T-cell (primary cell): Measurements from ENCODE around the gene COG4. TPM values are rescaled to one million over a fixed set of nuclear protein-coding genes. Genes with fewer than 3 reads are reported as not detected.

Experiments used
- ATAC-seq, 4 experiments: fragments of 200-7000 bp in 3 of 4; fragments of 150-1000 bp in 1 of 4; cut with Tn5 transposase; replicated peaks in 1 of 4; 1 replicate in 3 of 4; 2 replicates in 1 of 4; pipeline ENCODE4 v1.10.0; 2021; ENCODE audit warnings: moderate library complexity in 3 of 4, mild to moderate bottlenecking in 2 of 4, moderate number of reproducible peaks in 1 of 4
- CTCF ChIA-PET, 2 donors: fragments of 300-600 bp; sonication (Branson Sonifier 250); formaldehyde crosslinking; loops; one replicate each; lab custom pipeline; 2022; ENCODE audit warnings: antibody characterized with exemption in 2 of 2; lab: Charles Lee
- POLR2A ChIA-PET, 2 donors: fragments of 300-600 bp; sonication (Branson Sonifier 250); formaldehyde crosslinking; loops; one replicate each; lab custom pipeline; 2022; ENCODE audit warnings: antibody characterized with exemption in 2 of 2; lab: Charles Lee
- DNase-seq, 35 experiments: peaks; one replicate each; pipeline versions ENCODE4 v3.0.0 to v3.0.0-alpha.2; 2013 to 2023
- H3K27ac ChIP-seq: one replicate; pipeline ENCODE4 v1.5.1; 2013; ENCODE audit warnings: low read length
- H3K27me3 ChIP-seq, 2 experiments: replicated peaks in 1 of 2; 1 replicate in 1 of 2; 2 replicates in 1 of 2; pipeline versions ENCODE4 v1.6.1 to v1.7.0; 2013; ENCODE audit warnings: low read length in 1 of 2, mixed read lengths in 1 of 2; ENCODE audit not compliant: control insufficient read depth in 2 of 2, insufficient read depth in 2 of 2; ENCODE audit errors: extremely low read depth in 1 of 2
- H3K36me3 ChIP-seq, 2 donors: 1 replicate in 1 of 2; 2 replicates in 1 of 2; pipeline versions ENCODE4 v1.6.1 to v1.7.0; 2013; ENCODE audit warnings: low read length in 1 of 2; ENCODE audit not compliant: control insufficient read depth in 2 of 2, insufficient read depth in 1 of 2; ENCODE audit errors: extremely low read depth in 1 of 2
- H3K4me1 ChIP-seq, 2 experiments: 1 replicate in 1 of 2; 2 replicates in 1 of 2; pipeline versions ENCODE4 v1.6.1 to v1.7.0; 2013; ENCODE audit warnings: low read length in 2 of 2, mixed read lengths in 1 of 2; ENCODE audit not compliant: insufficient read depth in 2 of 2, control insufficient read depth in 1 of 2; ENCODE audit errors: extremely low read depth in 1 of 2
- H3K4me3 ChIP-seq, 2 donors: 1 replicate in 1 of 2; 2 replicates in 1 of 2; pipeline versions ENCODE4 v1.5.1 to v1.7.0; 2013; ENCODE audit warnings: mild to moderate bottlenecking in 2 of 2, low read length in 1 of 2, moderate library complexity in 1 of 2; ENCODE audit not compliant: control insufficient read depth in 1 of 2; ENCODE audit errors: extremely low read depth in 1 of 2
- H3K9me3 ChIP-seq: 2 replicates; pipeline ENCODE4 v1.7.0; 2013
- H3K27ac Mint-ChIP-seq, 2 donors: one replicate each; pipeline ENCODE4 v1.8.0; 2020 to 2021; ENCODE audit warnings: mild to moderate bottlenecking in 2 of 2, mixed read lengths in 2 of 2
- H3K27me3 Mint-ChIP-seq, 2 donors: one replicate each; pipeline ENCODE4 v1.8.0; 2021 to 2022; ENCODE audit warnings: mixed read lengths in 2 of 2
- H3K36me3 Mint-ChIP-seq: one replicate; pipeline ENCODE4 v1.8.0; 2021; ENCODE audit warnings: mixed read lengths
- H3K4me1 Mint-ChIP-seq, 3 donors: one replicate each; pipeline ENCODE4 v1.8.0; 2020 to 2022; ENCODE audit warnings: mixed read lengths in 3 of 3, mild to moderate bottlenecking in 1 of 3
- H3K4me3 Mint-ChIP-seq, 3 donors: one replicate each; pipeline ENCODE4 v1.8.0; 2020 to 2022; ENCODE audit warnings: mild to moderate bottlenecking in 3 of 3, mixed read lengths in 3 of 3, moderate library complexity in 3 of 3
- H3K9me3 Mint-ChIP-seq, 3 donors: one replicate each; pipeline ENCODE4 v1.8.0; 2020 to 2022; ENCODE audit warnings: mixed read lengths in 3 of 3
- WGBS: methylation state at CpG from one replicate; pipeline ENCODE4 v1.1.5; 2013; ENCODE audit warnings: missing lambda C conversion rate; ENCODE audit not compliant: insufficient coverage; 5-methylcytosine and 5-hydroxymethylcytosine counted together
- total RNA-seq, 35 experiments: library from RNA in 6 of 35; stranded (reverse) in 6 of 35; fragments of 120-200 nt in 1 of 35; gene quantifications; one replicate each; pipeline versions ENCODE4 v1.2.1 to v1.2.4 and lab custom pipeline; 2013 to 2026

COG4 gene
- total RNA-seq, 5 donors from 2014 or later (not counting 1 experiment from before 2014, with no cell fraction given): 49.5 to 70.6 (median 60.6) TPM

DNA sequence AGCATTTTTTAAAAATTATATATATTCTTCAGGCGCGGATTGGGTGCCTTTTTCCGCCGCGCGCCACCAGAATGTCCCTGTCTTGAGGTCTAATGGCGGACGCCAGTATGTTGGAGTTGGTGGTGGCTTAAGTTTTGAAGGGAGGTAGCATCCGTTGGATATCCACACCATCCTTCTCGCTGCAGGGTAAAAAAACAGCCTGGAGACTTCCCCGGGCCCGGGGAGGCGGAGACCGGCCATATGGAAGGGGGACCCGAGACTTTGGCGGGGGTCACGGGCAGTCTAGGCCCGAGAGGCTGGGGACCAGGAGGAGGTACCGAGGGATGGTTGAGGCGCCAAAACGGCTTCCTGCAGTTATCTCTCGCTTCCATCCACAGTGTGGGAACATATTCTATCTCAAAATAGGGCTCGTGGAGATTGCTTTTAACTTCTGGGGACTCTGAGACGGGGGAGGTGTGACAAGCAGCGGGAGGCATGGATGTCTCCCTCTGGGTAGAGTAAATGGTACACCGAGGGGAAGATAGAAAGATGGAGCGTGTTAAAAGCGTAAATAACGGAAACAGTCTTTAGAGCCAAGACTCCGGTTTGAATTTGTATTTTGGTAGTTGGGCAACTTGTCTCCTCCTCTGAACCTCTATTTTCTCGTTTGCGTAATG, 517 bp upstream of the COG4 start, which contains the start of gene SF3B3:
Gene SF3B3, plus strand, starts transcription at position 74 of the 656 bp plus-strand sequence. CDS start 2,841 bp downstream, outside the sequence.
- Mint-ChIP-seq H3K4me3 (peak within 1 kb of the TSS; percentile 97 to 98 (median 97)), H3K27ac (peak within 1 kb of the TSS; percentile 99), H3K9me3 (no peaks in the 10 kb centered on the region), H3K27me3 (no peaks in the 10 kb centered on the region), H3K36me3 (peaks cover 23% of the 10 kb centered on the region), H3K4me1 (peaks cover 60 to 67% (median 66%) of the 10 kb centered on the region in 3 donors)
- H3K4me3 ChIP-seq: peak within 1 kb of the TSS; percentile 84 to 95
- H3K4me1 ChIP-seq: peaks cover 24 to 66% of the 10 kb centered on the region in 2 experiments
- POLR2A ChIA-PET: interaction anchor here (0.7 to 1.7 kb wide), 3 partner anchors 15 to 177 kb away, joined by 3 to 10 read pairs (median 5); partner anchors contain the start of gene DDX19A (in 1 of the 2)
- peak in 32 of 35 experiments; percentile 55 to 85 (median 71) for DNase-seq
- 0% methylated on average over 22 of the region's 32 CpGs for WGBS
- CTCF ChIA-PET: interaction anchor here (0.8 to 1.8 kb wide), 7 partner anchors 10 to 247 kb away, joined by 3 to 8 read pairs (median 4); no protein-coding TSS in a partner anchor
- no peaks in the 10 kb centered on the region for H3K9me3 ChIP-seq
- ATAC-seq: peak; percentile 71 to 77 (median 72)
- H3K27me3 ChIP-seq: no peaks in the 10 kb centered on the region
- H3K36me3 ChIP-seq: peaks cover 4 to 23% of the 10 kb centered on the region in 2 donors
- H3K27ac ChIP-seq: peak within 1 kb of the TSS; percentile 97

DNA sequence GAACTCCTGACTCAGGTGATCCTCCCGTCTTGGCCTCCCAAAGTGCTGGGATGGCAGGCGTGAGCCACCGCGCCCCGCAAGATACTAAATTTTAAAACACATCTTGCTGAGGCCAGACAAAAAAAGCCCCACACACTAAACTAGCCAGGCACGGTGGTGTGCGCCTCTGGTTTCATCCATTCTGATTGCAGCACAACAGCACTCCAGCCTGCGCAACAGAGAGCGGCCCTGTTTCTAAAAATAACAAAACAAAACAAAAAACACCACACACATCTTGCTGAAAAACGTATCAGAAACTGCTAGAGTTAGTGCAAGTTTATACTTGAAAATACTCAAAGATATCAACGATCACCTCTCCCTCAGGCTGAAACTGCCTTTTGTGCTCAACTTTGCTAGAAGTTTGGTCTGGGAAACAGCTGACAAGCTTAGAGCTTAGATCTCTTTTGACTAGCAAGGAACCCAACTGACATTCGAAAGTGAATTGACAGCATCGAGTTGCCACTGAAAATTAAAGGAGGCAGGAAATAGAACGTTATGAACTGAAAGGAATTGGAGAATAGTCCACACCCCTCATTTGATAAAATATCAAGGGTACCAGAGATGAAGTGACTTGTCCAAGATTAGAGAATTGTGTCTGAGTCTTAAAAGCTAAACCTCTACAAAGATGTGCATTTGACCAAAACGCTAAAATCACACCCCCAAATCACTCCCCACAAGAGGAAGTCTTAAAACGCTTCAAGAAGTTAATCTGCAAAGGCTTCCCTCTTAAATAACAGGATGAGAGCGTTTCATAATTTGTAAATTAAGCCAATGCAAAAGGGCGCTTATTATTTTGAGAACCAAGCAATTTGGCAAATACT, 908 bp downstream of the COG4 start:
- ChIA-PET POLR2A (interaction anchor here (0.5 to 1.0 kb wide), 7 partner anchors 10 to 1199 kb away, joined by 3 to 6 read pairs (median 4); partner anchors contain the start of gene FCSK (in 1 of the 2)), CTCF (interaction anchor here (0.7 to 1.8 kb wide), 4 partner anchors 14 to 176 kb away, joined by 3 to 8 read pairs (median 4); no protein-coding TSS in a partner anchor)
- 31% methylated on average over 6 of the region's 18 CpGs for WGBS
- Mint-ChIP-seq H3K27ac (peak overlapping the region; percentile 99), H3K4me3 (peak overlapping the region; percentile 97 to 98 (median 97)), H3K27me3 (no peaks in the 10 kb centered on the region), H3K9me3 (no peaks in the 10 kb centered on the region), H3K36me3 (peaks cover 22% of the 10 kb centered on the region), H3K4me1 (peaks cover 51 to 59% (median 51%) of the 10 kb centered on the region in 3 donors)
- H3K4me3 ChIP-seq: peak overlapping the region; percentile 84 to 95
- no peaks in the 10 kb centered on the region for H3K9me3 ChIP-seq
- H3K36me3 ChIP-seq: peaks cover 0 to 22% of the 10 kb centered on the region in 2 donors
- peak in 2 of 35 experiments; percentile 2 to 40 for DNase-seq
- H3K27me3 ChIP-seq: no peaks in the 10 kb centered on the region
- peaks cover 21 to 53% of the 10 kb centered on the region in 2 experiments for H3K4me1 ChIP-seq
- ATAC-seq: no peak
- H3K27ac ChIP-seq: peak overlapping the region; percentile 97

DNA sequence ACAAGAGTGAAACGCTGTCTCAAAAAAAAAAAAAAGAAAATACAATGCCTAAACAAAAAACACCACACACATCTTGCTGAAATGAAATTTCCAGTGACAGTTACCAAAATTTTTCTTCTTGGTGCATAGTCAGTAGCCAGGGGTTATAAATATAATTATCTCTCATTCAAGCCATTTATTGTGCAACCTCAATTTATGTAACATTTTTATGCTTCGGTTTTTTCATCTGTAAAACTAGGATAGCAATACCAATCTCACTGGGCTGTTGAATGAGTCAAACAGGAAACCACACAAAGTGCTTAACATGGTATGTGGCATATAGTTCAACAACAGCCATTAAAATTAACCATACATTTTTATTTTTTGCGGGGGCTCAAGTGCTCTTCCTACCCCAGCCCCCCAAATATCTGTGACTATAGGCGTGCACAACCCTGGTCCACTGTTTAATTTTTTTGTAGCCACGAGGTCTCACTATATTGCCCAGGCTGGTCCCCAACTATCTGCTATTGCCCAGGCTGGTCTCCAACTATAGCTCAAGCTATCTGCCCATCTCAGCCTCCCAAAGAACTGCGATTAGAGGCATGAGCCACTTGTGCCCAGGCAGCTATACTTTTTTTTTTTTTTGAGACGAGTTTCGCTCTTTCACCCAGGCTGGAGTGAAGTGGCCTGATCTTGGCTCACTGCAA, 2.6 kb downstream of the COG4 start:
- WGBS: 16% methylated on average over 7 of the region's 8 CpGs
- H3K9me3 ChIP-seq: no peaks in the 10 kb centered on the region
- Mint-ChIP-seq H3K4me3 (peak overlapping the region; percentile 29 to 59 (median 54)), H3K36me3 (peaks cover 18% of the 10 kb centered on the region), H3K27me3 (no peaks in the 10 kb centered on the region), H3K4me1 (peaks cover 36 to 44% (median 37%) of the 10 kb centered on the region in 3 donors), H3K9me3 (no peaks in the 10 kb centered on the region), H3K27ac (peak overlapping the region; percentile 84 to 85)
- H3K4me3 ChIP-seq: no peak overlapping the region
- ChIA-PET POLR2A (interaction anchor here (0.6 kb wide), 2 partner anchors 11 to 127 kb away, joined by 3 read pairs; no protein-coding TSS in a partner anchor), CTCF (interaction anchor here (0.7 to 2.1 kb wide), 3 partner anchors 12 to 117 kb away, joined by 3 to 5 read pairs (median 3); no protein-coding TSS in a partner anchor)
- ATAC-seq (peak in 2 of 4 experiments; percentile 34 to 35), DNase-seq (peak in 2 of 35 experiments; percentile 10 to 62)
- H3K27me3 ChIP-seq: no peaks in the 10 kb centered on the region
- peaks cover 12 to 27% of the 10 kb centered on the region in 2 donors for H3K36me3 ChIP-seq
- peak overlapping the region; percentile 53 for H3K27ac ChIP-seq
- peaks cover 15 to 39% of the 10 kb centered on the region in 2 experiments for H3K4me1 ChIP-seq

DNA sequence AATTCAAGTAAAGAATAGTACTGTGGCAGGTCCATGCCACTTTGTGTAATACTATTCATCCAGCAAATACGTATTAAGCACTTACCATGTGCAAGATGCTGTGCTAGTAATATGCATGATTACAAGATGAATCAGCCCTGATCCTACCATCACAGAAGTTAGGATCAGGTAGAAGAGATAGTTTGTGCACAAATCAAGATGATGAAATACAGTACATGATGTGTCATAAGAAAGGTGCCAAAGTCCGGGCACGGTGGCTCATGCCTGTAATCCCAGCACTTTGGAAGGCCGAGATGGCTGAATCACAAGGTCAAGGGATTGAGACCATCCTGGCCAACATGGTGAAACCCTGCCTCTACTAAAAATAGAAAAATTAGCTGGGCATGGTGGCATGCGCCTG, 10.9 kb downstream of the COG4 start:
- Mint-ChIP-seq H3K27ac (no peak overlapping the region), H3K9me3 (no peaks in the 10 kb centered on the region), H3K4me1 (peaks cover 9 to 10% (median 9%) of the 10 kb centered on the region in 3 donors), H3K27me3 (no peaks in the 10 kb centered on the region), H3K4me3 (no peak overlapping the region), H3K36me3 (peaks cover 53% of the 10 kb centered on the region)
- CTCF ChIA-PET: no interaction called here
- Histone ChIP-seq H3K4me1 (peaks cover 0 to 6% of the 10 kb centered on the region in 2 experiments), H3K4me3 (no peak overlapping the region), H3K9me3 (no peaks in the 10 kb centered on the region), H3K27me3 (no peaks in the 10 kb centered on the region), H3K27ac (no peak overlapping the region), H3K36me3 (peaks cover 29 to 81% of the 10 kb centered on the region in 2 donors)
- DNase-seq: no peak
- WGBS: 100% methylated on average over 2 of the region's 5 CpGs
- POLR2A ChIA-PET: no interaction called here
- no peak for ATAC-seq

DNA sequence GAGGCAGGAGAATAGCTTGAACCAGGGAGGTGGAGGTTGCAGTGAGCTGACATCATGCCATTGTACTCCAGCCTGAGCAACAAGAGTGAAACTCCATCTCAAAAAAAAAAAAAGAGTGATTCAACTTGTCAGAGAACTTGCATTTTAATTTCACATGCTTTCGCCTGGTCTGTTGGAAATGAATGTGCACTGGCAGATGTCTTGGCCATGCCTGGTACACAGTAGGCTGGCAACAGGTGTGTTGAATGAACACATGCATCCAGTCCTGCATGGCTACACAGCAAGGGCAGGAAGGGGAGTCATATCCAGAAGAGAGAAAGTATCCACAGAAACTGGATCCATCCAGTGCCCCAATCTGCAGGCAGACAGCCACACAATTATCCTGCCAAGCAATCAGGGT, 11.5 kb downstream of the COG4 start:
- ChIA-PET POLR2A (no interaction called here), CTCF (no interaction called here)
- H3K36me3 Mint-ChIP-seq: peaks cover 50% of the 10 kb centered on the region
- H3K36me3 ChIP-seq: peaks cover 26 to 78% of the 10 kb centered on the region in 2 donors
- no peaks in the 10 kb centered on the region for H3K9me3 Mint-ChIP-seq
- H3K4me3 Mint-ChIP-seq: no peak overlapping the region
- no peak overlapping the region for H3K27ac ChIP-seq
- no peak overlapping the region for H3K4me3 ChIP-seq
- no peak for ATAC-seq
- 91% methylated on average over 1 of the region's 1 CpG for WGBS
- no peak overlapping the region for H3K27ac Mint-ChIP-seq
- H3K27me3 ChIP-seq: no peaks in the 10 kb centered on the region
- peaks cover 9 to 10% (median 9%) of the 10 kb centered on the region in 3 donors for H3K4me1 Mint-ChIP-seq
- no peaks in the 10 kb centered on the region for H3K27me3 Mint-ChIP-seq
- peaks cover 0 to 6% of the 10 kb centered on the region in 2 experiments for H3K4me1 ChIP-seq
- no peaks in the 10 kb centered on the region for H3K9me3 ChIP-seq
- DNase-seq: no peak
